H9 (cell line): ENCODE data around the gene ANKFY1. TPM values are rescaled to one million over a fixed set of nuclear protein-coding genes. Genes with fewer than 3 reads are reported as not detected.

Experiments used
- DNase-seq: peaks from one replicate; pipeline ENCODE4 v3.0.0-alpha.2; 2017
- H2AFZ ChIP-seq: one replicate; pipeline ENCODE4 v1.6.1; 2013; ENCODE audit warnings: mild to moderate bottlenecking, low read length, control low read depth, moderate library complexity
- H2AK5ac ChIP-seq: 2 replicates; pipeline ENCODE4 v1.6.1; 2013; ENCODE audit warnings: low read length, control low read depth, mixed read lengths; ENCODE audit not compliant: insufficient read length
- H2BK120ac ChIP-seq: one replicate; pipeline ENCODE4 v1.6.1; 2013; ENCODE audit warnings: low read depth, mild to moderate bottlenecking, low read length, control low read depth, inconsistent platforms; ENCODE audit not compliant: poor library complexity, severe bottlenecking
- H2BK12ac ChIP-seq: 2 replicates; pipeline ENCODE4 v1.6.1; 2013; ENCODE audit warnings: low read length, control low read depth, mixed read lengths, low read depth; ENCODE audit not compliant: insufficient read length
- H2BK15ac ChIP-seq: 2 replicates; pipeline ENCODE4 v1.6.1; 2013; ENCODE audit warnings: low read depth, low read length, control low read depth
- H2BK20ac ChIP-seq: one replicate; pipeline ENCODE4 v1.6.1; 2013; ENCODE audit warnings: low read depth, mild to moderate bottlenecking, low read length, control low read depth, inconsistent platforms; ENCODE audit not compliant: poor library complexity, severe bottlenecking
- H2BK5ac ChIP-seq: 2 replicates; pipeline ENCODE4 v1.6.1; 2013; ENCODE audit warnings: low read length, control low read depth, mixed read lengths; ENCODE audit not compliant: insufficient read length
- H3K14ac ChIP-seq: 2 replicates; pipeline ENCODE4 v1.6.1; 2013; ENCODE audit warnings: low read length, control low read depth; ENCODE audit not compliant: insufficient read depth
- H3K18ac ChIP-seq: 2 replicates; pipeline ENCODE4 v1.6.1; 2013; ENCODE audit warnings: low read depth, mild to moderate bottlenecking, mixed read lengths, low read length, control low read depth; ENCODE audit not compliant: insufficient read length
- H3K23ac ChIP-seq: 2 replicates; pipeline ENCODE4 v1.6.1; 2013; ENCODE audit warnings: low read length, control low read depth, mixed read lengths, low read depth; ENCODE audit not compliant: insufficient read length
- H3K23me2 ChIP-seq: 2 replicates; pipeline ENCODE4 v1.6.1; 2013; ENCODE audit warnings: low read depth, mild to moderate bottlenecking, mixed read lengths, low read length, control low read depth; ENCODE audit not compliant: insufficient read length, poor library complexity, severe bottlenecking
- H3K27ac ChIP-seq: 2 replicates; pipeline ENCODE4 v1.5.1; 2013; ENCODE audit warnings: low read length, control low read depth, mixed read lengths, low read depth; ENCODE audit not compliant: insufficient read length
- H3K27me3 ChIP-seq: 2 replicates; pipeline ENCODE4 v1.6.1; 2013; ENCODE audit warnings: low read length, control low read depth, inconsistent platforms; ENCODE audit not compliant: insufficient read depth
- H3K4ac ChIP-seq: 2 replicates; pipeline ENCODE4 v1.6.1; 2013; ENCODE audit warnings: low read depth, mild to moderate bottlenecking, control low read depth, inconsistent platforms, low read length, moderate library complexity
- H3K4me1 ChIP-seq: 2 replicates; pipeline ENCODE4 v1.6.1; 2013; ENCODE audit warnings: low read length, control low read depth, inconsistent platforms; ENCODE audit not compliant: insufficient read depth
- H3K4me2 ChIP-seq: 2 replicates; pipeline ENCODE4 v1.6.1; 2013; ENCODE audit warnings: low read length, control low read depth, mixed read lengths; ENCODE audit not compliant: insufficient read length, insufficient read depth
- H3K56ac ChIP-seq: 2 replicates; pipeline ENCODE4 v1.6.1; 2013; ENCODE audit warnings: low read depth, mild to moderate bottlenecking, mixed read lengths, low read length, control low read depth; ENCODE audit not compliant: insufficient read length
- H3K79me1 ChIP-seq: 2 replicates; pipeline ENCODE4 v1.6.1; 2013; ENCODE audit warnings: low read depth, mild to moderate bottlenecking, moderate library complexity, low read length, control low read depth, inconsistent platforms; ENCODE audit not compliant: insufficient read depth, poor library complexity, severe bottlenecking
- H3K79me2 ChIP-seq: 2 replicates; pipeline ENCODE4 v1.6.1; 2013; ENCODE audit warnings: low read length, control low read depth, inconsistent platforms; ENCODE audit not compliant: insufficient read depth
- H3K9ac ChIP-seq: 2 replicates; pipeline ENCODE4 v1.6.1; 2013; ENCODE audit warnings: low read length, control low read depth, mixed read lengths; ENCODE audit not compliant: insufficient read length; ENCODE audit errors: extremely low read depth
- H3K9me3 ChIP-seq: one replicate; pipeline ENCODE4 v1.6.1; 2013; ENCODE audit warnings: low read depth, low read length, inconsistent platforms; ENCODE audit not compliant: control insufficient read depth
- H3T11ph ChIP-seq: one replicate; pipeline ENCODE4 v1.6.1; 2013; ENCODE audit warnings: mild to moderate bottlenecking, low read length, control low read depth, inconsistent platforms
- H4K20me1 ChIP-seq: one replicate; pipeline ENCODE4 v1.6.1; 2013; ENCODE audit not compliant: control insufficient read depth, insufficient read length, insufficient read depth
- H4K5ac ChIP-seq: 2 replicates; pipeline ENCODE4 v1.6.1; 2013; ENCODE audit warnings: low read depth, mild to moderate bottlenecking, mixed read lengths, low read length, control low read depth; ENCODE audit not compliant: insufficient read length
- H4K8ac ChIP-seq: replicated peaks from 2 replicates; pipeline ENCODE4 v1.6.1; 2013; ENCODE audit warnings: low read length, control low read depth, mixed read lengths, low read depth; ENCODE audit not compliant: insufficient read length
- H4K91ac ChIP-seq: 2 replicates; pipeline ENCODE4 v1.6.1; 2013; ENCODE audit warnings: low read depth, mild to moderate bottlenecking, moderate library complexity, mixed read lengths, low read length, control low read depth; ENCODE audit not compliant: insufficient read length
- H3K27ac Mint-ChIP-seq, 3 experiments: 2 replicates in 2 of 3; 3 replicates in 1 of 3; pipeline ENCODE4 v1.8.0; 2020 to 2021; ENCODE audit warnings: mixed read lengths in 3 of 3, mild to moderate bottlenecking in 1 of 3, moderate library complexity in 1 of 3
- H3K27me3 Mint-ChIP-seq: 2 replicates; pipeline ENCODE4 v1.8.0; 2021; ENCODE audit warnings: low read depth, mild to moderate bottlenecking, moderate library complexity, mixed read lengths
- H3K36me3 Mint-ChIP-seq, 3 experiments: 2 replicates in 2 of 3; 3 replicates in 1 of 3; pipeline ENCODE4 v1.8.0; 2020 to 2021; ENCODE audit warnings: low read depth in 3 of 3, mixed read lengths in 3 of 3; ENCODE audit not compliant: insufficient read depth in 1 of 3
- H3K4me1 Mint-ChIP-seq, 2 experiments: 2 replicates each; pipeline ENCODE4 v1.8.0; 2020; ENCODE audit warnings: mixed read lengths in 2 of 2
- H3K4me3 Mint-ChIP-seq, 2 experiments: 2 replicates in 1 of 2; 3 replicates in 1 of 2; pipeline ENCODE4 v1.8.0; 2020 to 2021; ENCODE audit warnings: mild to moderate bottlenecking in 2 of 2, mixed read lengths in 2 of 2, moderate library complexity in 1 of 2
- H3K9me3 Mint-ChIP-seq, 2 experiments: 2 replicates in 1 of 2; 3 replicates in 1 of 2; pipeline ENCODE4 v1.8.0; 2020; ENCODE audit warnings: mild to moderate bottlenecking in 2 of 2, mixed read lengths in 2 of 2, moderate library complexity in 1 of 2
- WGBS: extraction: QIAGEN DNeasy Blood & Tissue Kit; methylation state at CpG from one replicate; pipeline ENCODE4 v1.1.7; 2013; ENCODE audit warnings: missing lambda C conversion rate, low lambda C conversion rate, mixed read lengths; ENCODE audit not compliant: insufficient read length; ENCODE audit errors: extremely low coverage; 5-methylcytosine and 5-hydroxymethylcytosine counted together
- total RNA-seq: library from RNA; stranded (reverse); gene quantifications from 2 replicates; pipeline ENCODE4 v1.2.1, GENCODE V29; 2021
- TF ChIP-seq, protein P1 (sequence below): fragments of 200-600 bp; sonication (generic); conservative IDR thresholded peaks from 3 replicates; pipeline ENCODE4 v1.8.0; 2021; ENCODE audit warnings: antibody characterized with exemption, mild to moderate bottlenecking

Gene ANKFY1
- total RNA-seq, 1 experiment from 2014 or later, result 51.9 TPM

GRCh38 chr17:4198995-4199394 is 64.8 kb downstream of the ANKFY1 start:
- no peak overlapping the region for H3K27ac Mint-ChIP-seq
- Histone ChIP-seq H2BK20ac (no peak overlapping the region), H3K14ac (no peak overlapping the region), H3K9ac (no peak overlapping the region), H3K18ac (no peak overlapping the region), H3K79me1 (no peaks in the 10 kb centered on the region), H3T11ph (no peak overlapping the region), H3K79me2 (no peaks in the 10 kb centered on the region), H4K20me1 (no peaks in the 10 kb centered on the region), H4K8ac (no peak overlapping the region), H4K91ac (no peak overlapping the region), H3K4ac (no peak overlapping the region), H3K9me3 (no peaks in the 10 kb centered on the region), H3K27me3 (no peaks in the 10 kb centered on the region), H3K4me2 (no peak overlapping the region), H3K56ac (no peak overlapping the region), H2BK120ac (no peak overlapping the region), H2BK15ac (no peak overlapping the region), H3K23me2 (no peaks in the 10 kb centered on the region), H2BK5ac (no peak overlapping the region), H3K4me1 (no peaks in the 10 kb centered on the region), H2BK12ac (no peak overlapping the region), H3K23ac (no peak overlapping the region), H2AK5ac (no peak overlapping the region), H2AFZ (no peak overlapping the region), H3K27ac (no peak overlapping the region), H4K5ac (no peak overlapping the region)
- DNase-seq, result no peak
- peaks cover 29 to 50% (median 38%) of the 10 kb centered on the region in 3 experiments for H3K36me3 Mint-ChIP-seq
- H3K27me3 Mint-ChIP-seq, result no peaks in the 10 kb centered on the region
- no peaks in the 10 kb centered on the region for H3K4me1 Mint-ChIP-seq
- WGBS, result no CpG with 5 or more reads among the region's 7 CpGs
- TF ChIP-seq, protein P1, sequence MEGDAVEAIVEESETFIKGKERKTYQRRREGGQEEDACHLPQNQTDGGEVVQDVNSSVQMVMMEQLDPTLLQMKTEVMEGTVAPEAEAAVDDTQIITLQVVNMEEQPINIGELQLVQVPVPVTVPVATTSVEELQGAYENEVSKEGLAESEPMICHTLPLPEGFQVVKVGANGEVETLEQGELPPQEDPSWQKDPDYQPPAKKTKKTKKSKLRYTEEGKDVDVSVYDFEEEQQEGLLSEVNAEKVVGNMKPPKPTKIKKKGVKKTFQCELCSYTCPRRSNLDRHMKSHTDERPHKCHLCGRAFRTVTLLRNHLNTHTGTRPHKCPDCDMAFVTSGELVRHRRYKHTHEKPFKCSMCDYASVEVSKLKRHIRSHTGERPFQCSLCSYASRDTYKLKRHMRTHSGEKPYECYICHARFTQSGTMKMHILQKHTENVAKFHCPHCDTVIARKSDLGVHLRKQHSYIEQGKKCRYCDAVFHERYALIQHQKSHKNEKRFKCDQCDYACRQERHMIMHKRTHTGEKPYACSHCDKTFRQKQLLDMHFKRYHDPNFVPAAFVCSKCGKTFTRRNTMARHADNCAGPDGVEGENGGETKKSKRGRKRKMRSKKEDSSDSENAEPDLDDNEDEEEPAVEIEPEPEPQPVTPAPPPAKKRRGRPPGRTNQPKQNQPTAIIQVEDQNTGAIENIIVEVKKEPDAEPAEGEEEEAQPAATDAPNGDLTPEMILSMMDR, result no peak
- no peaks in the 10 kb centered on the region for H3K9me3 Mint-ChIP-seq
- no peak overlapping the region for H3K4me3 Mint-ChIP-seq
